Articular chondrocyte of knee joint (primary cell): Measurements from ENCODE around the gene RAPGEFL1. TPM values are rescaled to one million over a fixed set of nuclear protein-coding genes. Genes with fewer than 3 reads are reported as not detected.

Experiments used
- small RNA-seq: library from RNA; depleted of rRNA; stranded (forward); fragments of <200 nt; gene quantifications from one replicate; pipeline ENCODE3, GENCODE V24; 2012
- total RNA-seq: library from RNA; depleted of rRNA; stranded (reverse); fragments of >200 nt; gene quantifications from 2 replicates; pipeline ENCODE4 v1.2.3, GENCODE V29; 2012

Gene RAPGEFL1, protein sequence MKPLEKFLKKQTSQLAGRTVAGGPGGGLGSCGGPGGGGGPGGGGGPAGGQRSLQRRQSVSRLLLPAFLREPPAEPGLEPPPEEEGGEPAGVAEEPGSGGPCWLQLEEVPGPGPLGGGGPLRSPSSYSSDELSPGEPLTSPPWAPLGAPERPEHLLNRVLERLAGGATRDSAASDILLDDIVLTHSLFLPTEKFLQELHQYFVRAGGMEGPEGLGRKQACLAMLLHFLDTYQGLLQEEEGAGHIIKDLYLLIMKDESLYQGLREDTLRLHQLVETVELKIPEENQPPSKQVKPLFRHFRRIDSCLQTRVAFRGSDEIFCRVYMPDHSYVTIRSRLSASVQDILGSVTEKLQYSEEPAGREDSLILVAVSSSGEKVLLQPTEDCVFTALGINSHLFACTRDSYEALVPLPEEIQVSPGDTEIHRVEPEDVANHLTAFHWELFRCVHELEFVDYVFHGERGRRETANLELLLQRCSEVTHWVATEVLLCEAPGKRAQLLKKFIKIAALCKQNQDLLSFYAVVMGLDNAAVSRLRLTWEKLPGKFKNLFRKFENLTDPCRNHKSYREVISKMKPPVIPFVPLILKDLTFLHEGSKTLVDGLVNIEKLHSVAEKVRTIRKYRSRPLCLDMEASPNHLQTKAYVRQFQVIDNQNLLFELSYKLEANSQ
- 1.9 and 2.0 TPM in 2 replicates for total RNA-seq

DNA sequence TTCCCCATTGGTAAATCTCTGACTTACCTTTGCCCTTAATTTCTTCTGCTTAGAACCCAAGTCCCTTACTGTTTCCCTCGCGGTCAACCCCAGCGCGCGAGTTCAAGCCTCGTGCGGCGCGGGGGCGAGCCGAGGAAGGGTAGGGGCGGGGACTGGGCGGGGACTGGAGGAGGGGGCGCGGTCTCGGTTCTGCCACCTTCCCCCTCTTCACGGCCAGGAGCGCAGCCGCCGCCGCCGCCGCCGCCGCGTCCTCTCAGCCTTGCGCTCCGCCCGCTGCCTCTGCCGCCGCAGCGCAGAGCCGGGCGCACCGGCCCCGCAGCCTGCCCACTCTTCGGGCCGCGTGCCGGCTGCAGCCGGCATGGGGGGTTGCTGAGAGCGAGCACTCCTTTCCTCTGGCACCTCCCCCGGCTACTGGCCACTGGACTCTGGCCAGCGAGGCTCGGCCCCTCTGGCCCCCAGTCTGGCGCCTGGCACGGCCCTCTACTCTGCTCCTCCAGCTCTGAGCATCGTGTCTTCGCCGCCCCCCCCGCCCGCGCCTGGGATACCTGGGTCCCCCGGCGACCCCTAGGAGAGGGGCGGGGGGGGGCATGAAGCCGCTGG is at the start of gene RAPGEFL1:
RAPGEFL1 (plus strand) TSS at position 196 of the 600 bp plus-strand sequence; CDS start at position 588, 392 bp downstream.

DNA sequence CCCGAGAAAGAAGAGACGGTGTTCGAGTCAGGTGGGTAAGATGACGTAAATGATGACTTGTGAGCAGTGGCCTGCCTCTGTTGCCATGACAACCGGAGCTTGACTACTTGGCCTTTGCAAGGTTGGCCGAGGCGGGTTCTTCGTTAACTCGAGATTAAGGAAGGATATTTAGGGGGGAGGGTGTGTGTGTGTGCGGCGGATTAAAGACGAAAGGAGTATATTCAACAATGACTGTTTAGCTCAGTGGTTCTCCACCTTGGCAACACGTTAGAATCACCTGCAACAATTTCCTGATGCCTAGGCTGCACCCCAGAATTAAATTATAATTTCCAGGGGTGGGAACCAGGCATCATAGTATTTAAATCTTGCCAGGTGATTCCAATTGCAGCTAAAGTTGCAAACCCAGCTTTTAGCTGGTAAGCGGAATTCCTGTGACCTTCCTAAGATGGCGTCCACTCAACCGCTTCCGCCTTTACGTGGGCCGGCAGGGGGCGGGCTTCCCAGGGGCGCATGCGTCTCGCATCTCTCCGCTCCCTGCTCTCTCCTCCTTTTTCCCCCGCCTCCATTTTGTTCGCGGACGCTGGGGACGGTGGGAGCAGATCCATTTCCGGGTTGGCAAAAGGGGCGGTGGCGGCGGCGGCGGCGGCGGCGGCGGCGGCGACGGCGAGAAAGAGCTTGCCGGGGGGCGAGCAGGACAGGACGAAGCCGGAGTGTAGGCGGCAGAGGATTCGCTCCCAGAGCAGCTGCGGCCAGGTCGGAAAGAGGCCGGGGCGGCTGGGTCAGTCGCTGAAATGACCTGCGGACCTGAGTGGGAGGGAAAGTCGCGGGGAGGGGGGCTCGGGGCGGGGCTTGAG is 41.7 kb downstream of the RAPGEFL1 start, which contains the start of gene WIPF2:
WIPF2 (plus strand) TSS at position 565 of the 854 bp plus-strand sequence. CDS start 37,156 bp downstream, outside the sequence.

Small RNA genes within 50 kb of the gene (small RNA-seq; reads per million reads assigned to genes)
- gene MIR6867: not detected

Other genes starting within 250 kb of the RAPGEFL1 start
- 40.1 and 42.3 TPM in 2 replicates for gene ORMDL3, start 249.9 kb upstream of the RAPGEFL1 start, total RNA-seq
- gene LRRC3C, start 249.7 kb upstream of the RAPGEFL1 start, total RNA-seq: not detected in 2 replicates
- 0.22 and 0.39 TPM in 2 replicates for gene GSDMA, start 214.5 kb upstream of the RAPGEFL1 start, total RNA-seq
- gene PSMD3, start 196.7 kb upstream of the RAPGEFL1 start, total RNA-seq: 81.7 and 99.6 TPM in 2 replicates
- not detected in 2 replicates for gene CSF3, start 162.0 kb upstream of the RAPGEFL1 start, total RNA-seq
- gene MED24, start 123.1 kb upstream of the RAPGEFL1 start, total RNA-seq: 44.7 and 50.5 TPM in 2 replicates
- gene THRA, start 114.5 kb upstream of the RAPGEFL1 start, total RNA-seq: 24.0 and 26.2 TPM in 2 replicates
- gene NR1D1, start 76.9 kb upstream of the RAPGEFL1 start, total RNA-seq: 4.0 and 4.8 TPM in 2 replicates
- 55.7 and 60.1 TPM in 2 replicates for gene MSL1, start 55.5 kb upstream of the RAPGEFL1 start, total RNA-seq
- 42.3 and 48.6 TPM in 2 replicates for gene CASC3, start 36.9 kb upstream of the RAPGEFL1 start, total RNA-seq
- 13.1 and 14.4 TPM in 2 replicates for gene WIPF2, start 41.8 kb downstream of the RAPGEFL1 start, total RNA-seq
- gene CDC6, start 110.4 kb downstream of the RAPGEFL1 start, total RNA-seq: 14.0 and 20.1 TPM in 2 replicates
- gene RARA, start 131.7 kb downstream of the RAPGEFL1 start, total RNA-seq: 33.1 and 38.3 TPM in 2 replicates
- gene GJD3, start 187.3 kb downstream of the RAPGEFL1 start, total RNA-seq: 1.5 and 2.9 TPM in 2 replicates
- gene TOP2A, start 240.4 kb downstream of the RAPGEFL1 start, total RNA-seq: 74.2 and 92.2 TPM in 2 replicates